Thoracic aorta endothelial cell (primary cell): Measurements from ENCODE around the gene DUSP19. TPM values are rescaled to one million over a fixed set of nuclear protein-coding genes. Genes with fewer than 3 reads are reported as not detected.

Experiments used
- small RNA-seq: library from RNA; depleted of rRNA; stranded (forward); fragments of <200 nt; gene quantifications from one replicate; pipeline ENCODE3, GENCODE V24; 2012
- total RNA-seq: library from RNA; depleted of rRNA; stranded (reverse); fragments of >200 nt; gene quantifications from 2 replicates; pipeline ENCODE4 v1.2.3, GENCODE V29; 2012

Gene DUSP19, protein sequence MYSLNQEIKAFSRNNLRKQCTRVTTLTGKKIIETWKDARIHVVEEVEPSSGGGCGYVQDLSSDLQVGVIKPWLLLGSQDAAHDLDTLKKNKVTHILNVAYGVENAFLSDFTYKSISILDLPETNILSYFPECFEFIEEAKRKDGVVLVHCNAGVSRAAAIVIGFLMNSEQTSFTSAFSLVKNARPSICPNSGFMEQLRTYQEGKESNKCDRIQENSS
- total RNA-seq, result 2.4 TPM in 2 replicates

DNA sequence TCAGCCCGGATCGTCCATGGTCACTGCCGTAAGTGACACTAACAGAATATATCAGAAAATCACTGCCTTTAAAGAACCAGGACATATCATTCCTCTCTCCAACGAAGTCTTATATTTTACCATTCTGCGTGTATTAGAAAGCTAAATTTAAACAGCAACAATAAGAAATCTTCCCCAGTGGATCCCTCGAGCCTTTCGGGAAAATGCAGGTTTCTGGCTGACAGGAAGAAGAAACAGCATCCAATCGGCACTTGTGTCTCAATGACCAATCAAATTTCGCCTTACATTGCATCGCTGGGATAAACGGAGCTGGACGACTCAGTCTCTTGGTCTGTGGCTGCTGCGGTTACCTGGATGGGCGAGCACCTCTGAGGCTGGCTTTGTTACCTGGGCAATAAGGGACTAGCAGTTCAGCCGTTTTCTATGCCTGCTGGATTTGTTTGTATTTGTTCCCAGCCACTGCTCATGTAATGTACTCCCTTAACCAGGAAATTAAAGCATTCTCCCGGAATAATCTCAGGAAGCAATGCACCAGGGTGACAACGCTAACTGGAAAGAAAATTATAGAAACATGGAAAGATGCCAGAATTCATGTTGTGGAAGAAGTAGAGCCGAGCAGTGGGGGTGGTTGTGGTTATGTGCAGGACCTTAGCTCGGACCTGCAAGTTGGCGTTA, at the start of gene DUSP19:
TSS of gene DUSP19 (plus strand) at position 284 of the 675 bp plus-strand sequence. CDS start at position 471, 187 bp downstream.

DNA sequence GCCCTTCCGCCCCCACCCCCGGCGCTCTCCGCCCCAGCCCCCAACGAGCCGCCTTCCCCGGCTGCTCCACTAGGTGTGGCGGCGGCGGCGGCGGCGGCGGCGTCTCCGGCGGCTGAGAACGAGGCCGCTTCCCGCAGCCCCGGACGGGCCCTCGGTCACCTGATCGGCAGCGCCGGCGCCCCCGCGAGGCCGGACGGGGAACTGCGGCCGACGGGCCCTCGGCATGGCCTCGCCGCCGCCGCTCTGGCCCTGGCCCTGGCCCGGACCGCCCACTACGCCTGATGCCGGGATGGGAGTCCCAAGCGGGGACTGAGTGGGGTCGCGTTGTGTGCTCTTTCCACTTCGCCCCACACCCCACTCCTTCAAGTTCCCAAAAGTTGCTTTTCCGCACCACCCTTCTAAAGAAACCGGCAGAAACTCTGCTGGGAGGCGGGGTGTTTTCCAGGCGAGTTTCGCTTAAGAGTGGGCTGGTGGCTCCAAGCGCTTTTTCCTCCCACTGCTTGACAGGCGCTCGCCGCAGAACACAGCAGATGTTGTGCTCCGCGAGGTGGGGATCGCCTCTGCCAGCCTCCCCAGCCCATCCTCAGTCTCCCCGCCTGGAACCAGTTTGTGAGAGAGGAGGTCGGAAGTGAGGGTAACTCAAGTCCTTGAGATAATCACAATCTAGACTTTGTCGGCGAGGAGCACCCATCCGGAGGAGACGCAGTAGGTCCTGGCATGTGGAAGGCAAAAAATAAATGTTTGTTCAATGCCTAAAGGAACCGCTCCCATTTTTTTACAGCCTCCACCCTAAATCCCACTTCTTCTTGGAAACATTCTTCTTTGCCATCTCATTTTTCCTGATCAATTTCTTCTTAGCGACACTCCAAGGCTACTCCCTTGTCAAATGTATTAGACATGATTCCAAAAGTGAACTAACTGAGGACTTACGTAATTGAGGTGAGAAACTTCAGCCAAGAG, 39.9 kb upstream of the DUSP19 start, which contains the start of gene NCKAP1:
TSS of gene NCKAP1 (minus strand) at position 117 of the 960 bp plus-strand sequence. CDS start 358 bp downstream, outside the sequence.

DNA sequence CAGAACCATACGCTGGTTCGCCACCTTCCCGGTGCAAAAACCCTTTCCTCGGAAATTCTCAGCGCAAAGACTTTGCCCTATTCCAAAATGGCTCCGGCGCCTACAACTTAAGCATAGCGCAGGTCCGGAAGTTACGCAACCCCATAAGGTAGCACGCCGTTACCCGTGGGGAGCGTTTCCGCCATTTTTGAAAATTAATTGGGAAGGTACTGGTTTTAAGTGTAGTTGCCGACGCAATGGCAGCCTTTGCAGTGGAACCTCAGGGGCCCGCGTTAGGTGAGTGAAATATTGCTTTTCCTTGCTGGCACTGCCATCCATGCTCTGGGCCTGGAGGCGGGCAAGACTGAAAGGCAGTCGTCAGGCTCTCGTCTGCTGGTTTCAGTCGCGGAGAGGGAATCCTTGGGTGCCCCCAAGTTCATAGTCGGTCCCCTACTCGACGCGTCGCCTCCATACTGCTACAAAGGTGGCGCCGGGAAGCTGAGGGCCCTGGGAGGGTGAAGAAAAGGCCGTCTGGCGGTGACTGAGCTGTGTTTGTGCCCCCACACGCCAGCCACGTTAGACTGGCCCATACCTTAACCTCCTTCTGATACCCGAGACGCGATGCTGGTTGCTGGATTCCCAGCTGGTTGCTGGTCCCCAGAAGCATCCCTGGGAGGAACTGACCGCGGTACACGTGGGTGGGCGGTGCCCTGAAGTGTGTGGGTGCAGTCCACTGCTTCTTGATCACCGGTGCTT, 45.8 kb downstream of the DUSP19 start, which contains the start of gene NUP35:
TSS of gene NUP35 (plus strand) at position 222 of the 735 bp plus-strand sequence. CDS start at position 237, 15 bp downstream.

Small RNAs within 50 kb of the gene (small RNA-seq; reads per million reads assigned to genes)
- gene RF00599, result not detected

Other genes starting within 250 kb of the DUSP19 start
- gene FRZB, start 212.1 kb upstream of the DUSP19 start, total RNA-seq, result not detected in 2 replicates
- 250 and 301 TPM in 2 replicates for gene NCKAP1, start 40.3 kb upstream of the DUSP19 start, total RNA-seq
- gene NUP35, start 45.7 kb downstream of the DUSP19 start, total RNA-seq, result 28.3 and 32.9 TPM in 2 replicates